Pancreas (tissue), 10 donors: ENCODE results near the gene EIF6. TPM values are rescaled to one million over a fixed set of nuclear protein-coding genes. Genes with fewer than 3 reads are reported as not detected.
A peak's percentile ranks its signal among the peaks of the same experiment; 100 is the strongest.

ENCODE experiments used
- ATAC-seq, 4 donors: fragments of 200-7000 bp; cut with Tn5 transposase; one replicate each; pipeline versions ENCODE4 v1.8.0 to v1.9.1; 2020; ENCODE audit warnings: mild to moderate bottlenecking in 4 of 4, moderate library complexity in 4 of 4
- DNase-seq, 6 donors: peaks; one replicate each; pipeline ENCODE4 v3.0.0-alpha.2; 2020
- FAIRE-seq: peaks from 2 replicates; lab custom pipeline; 2012; peaks lifted over from hg19 to GRCh38; lab: Jason Lieb, UNC
- H3K27ac ChIP-seq, 4 donors: fragments of 200-600 bp; sonication (generic); 1 replicate in 3 of 4; 2 replicates in 1 of 4; pipeline versions ENCODE4 v1.5.0 to v1.8.0; 2020
- H3K27me3 ChIP-seq, 4 donors: fragments of 200-600 bp; one replicate each; pipeline ENCODE4 v1.8.0; 2021
- H3K36me3 ChIP-seq, 3 donors: fragments of 200-600 bp; sonication (generic) in 1 of 3; one replicate each; pipeline versions ENCODE4 v1.5.0 to v1.8.0; 2020 to 2021
- H3K4me1 ChIP-seq, 3 donors: fragments of 200-600 bp; one replicate each; pipeline ENCODE4 v1.8.0; 2021
- H3K4me3 ChIP-seq, 4 donors: fragments of 200-600 bp; sonication (generic) in 2 of 4; one replicate each; pipeline versions ENCODE4 v1.5.0 to v1.8.0; 2020 to 2021
- H3K9me3 ChIP-seq, 4 donors: fragments of 200-600 bp; one replicate each; pipeline ENCODE4 v1.8.0; 2021
- WGBS, 2 donors: extraction: QIAGEN DNeasy Blood & Tissue Kit; methylation state at CpG; one replicate each; pipeline ENCODE4 v1.1.7; 2013; 5-methylcytosine and 5-hydroxymethylcytosine counted together
- intact Hi-C, 3 donors: fragments of 100-400 bp; cut with DNase I; formaldehyde crosslinking; loops; one replicate each; pipeline versions ENCODE4 v1.11.1 to v1.14.2; 2022
- polyA plus RNA-seq, 2 donors: library from polyadenylated mRNA; stranded (reverse); fragments of 200-250 nt; gene quantifications; one replicate each; pipeline ENCODE4 v1.2.3, GENCODE V29; 2013
- total RNA-seq, 6 donors: library from RNA; stranded (reverse); fragmentation: NEBNext Ultra II Directional in 4 of 6; extraction: Animal tissue kit (Norgen Biotek cat#: 25700) in 4 of 6; gene quantifications; one replicate each; pipeline versions ENCODE4 v1.2.1 to v1.2.4, GENCODE V29; 2021 to 2023
- TF ChIP-seq, protein P1 (sequence below), 4 donors: fragments of 200-600 bp; sonication (generic) in 3 of 4; IDR thresholded peaks; one replicate each; pipeline versions ENCODE4 v1.5.0 to v1.8.0; 2021; ENCODE audit warnings: antibody characterized with exemption in 4 of 4
- donor health status: healthy with polysubstance abuse.
- donor health status: DM: no; HTN: no; CAD: no; lungs with moderate emphysema.
- donor health status: DM: no; HTN: no; CAD: no.
- donor health status: control.
- donor health status: control.
- donor health status: Bipolar disorder and iron deficiency.
- donor health status: DM: yes; HTN: yes; CAD: no.
- donor health status: DM: no; HTN: no; CAD: no.
- donor health status: DM: no; HTN: no; CAD: no.
- donor health status: DM: yes; HTN: yes; CAD: no.

EIF6 gene
- total RNA-seq (10 to 100 TPM; 30.6 to 59.2 (median 45.5) TPM), polyA plus RNA-seq (10 to 100 TPM; 61.3 to 79.4 TPM)

- WGBS, 2 donors = 0 to 1% methylated on average over 60 to 61 of the region's 61 CpGs
- Histone ChIP-seq H3K4me3 (peak within 1 kb of the TSS; percentile 49 to 97 (median 90)), H3K27ac (peak within 1 kb of the TSS; percentile 31 to 71 (median 60)), H3K4me1 (peaks cover 0 to 11% (median 0%) of the 10 kb centered on the region in 3 donors), H3K36me3 (peaks cover 5 to 12% (median 12%) of the 10 kb centered on the region in 3 donors), H3K27me3 (no peaks in the 10 kb centered on the region), H3K9me3 (no peaks in the 10 kb centered on the region)
- DNase-seq (peak; percentile 79 to 93 (median 82)), FAIRE-seq (no peak), ATAC-seq (peak; percentile 95 to 97 (median 96))
- TF ChIP-seq, protein P1, sequence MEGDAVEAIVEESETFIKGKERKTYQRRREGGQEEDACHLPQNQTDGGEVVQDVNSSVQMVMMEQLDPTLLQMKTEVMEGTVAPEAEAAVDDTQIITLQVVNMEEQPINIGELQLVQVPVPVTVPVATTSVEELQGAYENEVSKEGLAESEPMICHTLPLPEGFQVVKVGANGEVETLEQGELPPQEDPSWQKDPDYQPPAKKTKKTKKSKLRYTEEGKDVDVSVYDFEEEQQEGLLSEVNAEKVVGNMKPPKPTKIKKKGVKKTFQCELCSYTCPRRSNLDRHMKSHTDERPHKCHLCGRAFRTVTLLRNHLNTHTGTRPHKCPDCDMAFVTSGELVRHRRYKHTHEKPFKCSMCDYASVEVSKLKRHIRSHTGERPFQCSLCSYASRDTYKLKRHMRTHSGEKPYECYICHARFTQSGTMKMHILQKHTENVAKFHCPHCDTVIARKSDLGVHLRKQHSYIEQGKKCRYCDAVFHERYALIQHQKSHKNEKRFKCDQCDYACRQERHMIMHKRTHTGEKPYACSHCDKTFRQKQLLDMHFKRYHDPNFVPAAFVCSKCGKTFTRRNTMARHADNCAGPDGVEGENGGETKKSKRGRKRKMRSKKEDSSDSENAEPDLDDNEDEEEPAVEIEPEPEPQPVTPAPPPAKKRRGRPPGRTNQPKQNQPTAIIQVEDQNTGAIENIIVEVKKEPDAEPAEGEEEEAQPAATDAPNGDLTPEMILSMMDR (IDR thresholded peaks at IDR 0.05) = no peak
- intact Hi-C loops = no loop called here
Measured at GRCh38 chr20:35284267-35284991, at the start of gene EIF6. EIF6 (minus strand) TSS chr20:35284772; CDS start chr20:35284487, 285 bp downstream.

DNA sequence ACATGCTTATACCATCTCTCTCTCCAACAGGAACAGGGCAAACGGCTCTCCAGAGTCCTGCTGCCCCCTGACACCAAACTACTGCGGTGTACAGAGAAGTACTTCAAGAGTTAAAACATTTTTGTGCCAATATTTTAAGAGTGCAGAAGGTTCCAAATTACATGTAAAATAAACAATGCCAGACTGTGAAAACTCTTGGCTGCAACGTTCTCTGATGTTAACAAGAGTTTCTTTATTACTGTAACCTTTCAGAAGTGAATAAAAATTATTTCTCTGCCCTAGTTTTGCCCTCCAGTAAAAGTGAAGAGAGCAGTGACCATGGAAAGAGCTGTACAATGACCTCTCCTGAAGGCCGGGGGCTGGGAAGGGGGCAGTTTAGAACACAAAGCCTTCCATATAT is 49.0 kb upstream of the EIF6 start:
- ATAC-seq = peak in 1 of 4 donors; percentile 42
- Histone ChIP-seq H3K4me3 (no peak overlapping the region), H3K4me1 (peaks cover 0 to 5% (median 0%) of the 10 kb centered on the region in 3 donors), H3K27me3 (no peaks in the 10 kb centered on the region), H3K9me3 (no peaks in the 10 kb centered on the region), H3K36me3 (no peaks in the 10 kb centered on the region), H3K27ac (peak overlapping the region in 2 of 4 donors; percentile 2 to 33)
- TF ChIP-seq, protein P1 (IDR thresholded peaks at IDR 0.05) = no peak
- DNase-seq = no peak
- FAIRE-seq = no peak
- WGBS, 2 donors = 50 to 56% methylated on average over 4 of the region's 4 CpGs
- intact Hi-C loops = no loop called here

- Histone ChIP-seq H3K27me3 (no peaks in the 10 kb centered on the region), H3K36me3 (no peaks in the 10 kb centered on the region), H3K9me3 (no peaks in the 10 kb centered on the region), H3K4me3 (no peak overlapping the region), H3K4me1 (peaks cover 0 to 5% (median 0%) of the 10 kb centered on the region in 3 donors), H3K27ac (no peak overlapping the region)
- DNase-seq (no peak), ATAC-seq (no peak), FAIRE-seq (no peak)
- intact Hi-C loops = no loop called here
- 85 to 89% methylated on average over 5 of the region's 5 CpGs for WGBS, 2 donors
- TF ChIP-seq, protein P1 (IDR thresholded peaks at IDR 0.05) = no peak
Measured at GRCh38 chr20:35332540-35333200, 48.1 kb upstream of the EIF6 start.

GRCh38 chr20:35329435-35330139 is 45.0 kb upstream of the EIF6 start:
- Histone ChIP-seq H3K27ac (no peak overlapping the region), H3K4me1 (peaks cover 0 to 5% (median 5%) of the 10 kb centered on the region in 3 donors), H3K36me3 (no peaks in the 10 kb centered on the region), H3K4me3 (no peak overlapping the region), H3K9me3 (no peaks in the 10 kb centered on the region), H3K27me3 (no peaks in the 10 kb centered on the region)
- no peak for FAIRE-seq
- 85 to 88% methylated on average over 4 of the region's 4 CpGs for WGBS, 2 donors
- no peak for DNase-seq
- intact Hi-C loops = no loop called here
- TF ChIP-seq, protein P1 (IDR thresholded peaks at IDR 0.05) = peak in 2 of 4 donors; percentile 6 to 15
- peak in 3 of 4 donors; percentile 49 to 71 (median 63) for ATAC-seq
